ENCODE results near the gene PSG3.
"Not testable (repeated sequence)": the region's sequence is repeated elsewhere in the genome, so short reads cannot be mapped to it uniquely, and the experiment has no call there.

The PSG3 gene

DNA sequence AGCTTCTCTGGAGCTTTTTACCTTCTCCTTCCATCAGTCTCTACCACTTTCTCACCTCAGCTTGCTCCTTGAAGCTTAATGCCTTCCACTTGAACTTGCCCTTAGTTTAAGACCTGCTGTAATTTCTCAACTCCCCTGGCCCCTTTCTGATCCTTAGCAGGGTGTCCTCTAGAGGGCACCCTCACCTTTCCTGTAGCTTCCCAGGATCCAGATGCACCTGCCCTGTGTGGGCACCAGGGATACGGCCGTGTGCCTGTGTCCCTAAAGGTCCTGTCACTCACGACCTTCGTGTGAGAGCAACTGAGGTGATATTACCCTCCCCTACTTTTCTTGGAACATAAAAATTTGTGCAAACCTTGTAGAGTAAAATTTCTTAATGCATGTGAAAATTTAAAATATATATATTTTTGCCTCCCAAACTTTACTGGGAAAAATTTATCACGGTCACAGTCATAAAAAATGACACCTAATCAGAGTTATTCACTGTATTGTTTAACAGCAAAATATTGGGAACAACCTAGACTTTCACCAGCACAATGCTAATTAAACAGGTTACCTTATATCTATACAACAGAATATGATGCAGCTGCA is 46.4 kb downstream of the PSG3 start:
- peak; percentile 37 for DNase-seq

DNA sequence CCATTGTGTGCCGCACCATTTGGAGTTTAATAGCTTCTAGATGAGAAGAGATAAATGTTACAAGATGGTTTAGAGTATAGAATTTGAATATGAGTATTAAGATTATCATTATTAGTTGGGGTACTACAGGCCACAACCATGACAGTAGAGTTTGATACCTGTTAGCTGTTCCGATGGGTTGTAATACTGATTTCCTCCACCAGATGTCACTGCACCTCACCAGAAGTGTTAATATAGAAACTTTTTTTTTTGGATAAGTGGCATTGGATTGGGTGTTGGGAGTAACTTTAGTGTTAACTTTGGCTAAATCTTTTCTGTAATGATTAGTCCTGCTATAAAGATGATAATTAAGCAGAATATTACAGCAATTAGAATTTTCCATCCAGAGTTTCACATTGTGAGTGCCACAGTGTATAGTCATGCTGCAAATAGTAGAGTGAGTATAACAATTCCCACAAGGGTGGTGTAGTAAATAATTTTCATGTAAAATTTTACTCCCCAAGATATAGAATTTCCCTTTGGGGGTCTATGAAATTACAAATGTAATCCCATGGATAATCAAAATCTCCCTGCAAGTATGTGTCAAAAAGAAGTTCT is 56.3 kb downstream of the PSG3 start:
- peak; percentile 31 for DNase-seq

DNA sequence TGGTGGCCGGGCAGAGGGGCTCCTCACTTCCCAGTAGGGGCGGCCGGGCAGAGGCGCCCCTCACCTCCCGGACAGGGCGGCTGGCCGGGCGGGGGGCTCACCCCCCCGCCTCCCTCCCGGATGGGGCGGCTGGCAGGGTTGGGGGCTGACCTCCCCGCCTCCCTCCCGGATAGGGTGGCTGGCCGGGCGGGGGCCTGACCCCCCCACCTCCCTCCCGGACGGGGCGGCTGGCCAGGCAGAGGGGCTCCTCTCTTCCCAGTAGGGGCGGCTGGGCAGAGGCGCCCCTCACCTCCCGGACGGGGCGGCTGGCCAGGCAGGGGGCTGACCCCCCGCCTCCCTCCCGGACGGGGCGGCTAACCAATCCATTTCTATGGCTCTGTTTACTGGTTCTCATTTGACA is 64.0 kb downstream of the PSG3 start:
- DNase-seq = not testable (repeated sequence)

DNA sequence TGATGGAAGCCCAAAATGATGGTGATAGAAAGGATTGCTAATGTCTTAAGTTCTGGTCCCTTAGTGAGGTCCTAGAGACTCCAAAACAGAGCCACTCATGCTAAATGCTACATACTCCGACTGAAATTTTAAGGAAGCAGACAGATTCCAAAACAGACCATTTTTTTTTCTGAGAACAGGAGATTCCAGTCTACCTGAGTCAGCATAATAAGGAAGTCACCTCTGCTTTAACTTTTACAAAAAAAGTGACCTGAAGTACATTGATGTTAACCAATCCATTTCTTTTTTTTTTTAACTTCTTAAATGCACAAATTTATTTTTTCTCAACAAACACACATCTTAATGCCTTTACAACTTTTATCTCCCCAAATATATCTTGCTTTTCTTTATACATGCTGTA is 65.7 kb downstream of the PSG3 start:
- not testable (repeated sequence) for DNase-seq
